NCI-H526 (cell line): Measurements from ENCODE around the gene GSX2.
A peak's percentile ranks its signal among the peaks of the same experiment; 100 is the strongest.
"Not testable (repeated sequence)": the region's sequence is repeated elsewhere in the genome, so short reads cannot be mapped to it uniquely, and the experiment has no call there.

Source experiments
- DNase-seq, 2 experiments: peaks; one replicate each; lab custom pipeline; 2025; lab: John Stamatoyannopoulos, UW

GSX2 gene

DNA sequence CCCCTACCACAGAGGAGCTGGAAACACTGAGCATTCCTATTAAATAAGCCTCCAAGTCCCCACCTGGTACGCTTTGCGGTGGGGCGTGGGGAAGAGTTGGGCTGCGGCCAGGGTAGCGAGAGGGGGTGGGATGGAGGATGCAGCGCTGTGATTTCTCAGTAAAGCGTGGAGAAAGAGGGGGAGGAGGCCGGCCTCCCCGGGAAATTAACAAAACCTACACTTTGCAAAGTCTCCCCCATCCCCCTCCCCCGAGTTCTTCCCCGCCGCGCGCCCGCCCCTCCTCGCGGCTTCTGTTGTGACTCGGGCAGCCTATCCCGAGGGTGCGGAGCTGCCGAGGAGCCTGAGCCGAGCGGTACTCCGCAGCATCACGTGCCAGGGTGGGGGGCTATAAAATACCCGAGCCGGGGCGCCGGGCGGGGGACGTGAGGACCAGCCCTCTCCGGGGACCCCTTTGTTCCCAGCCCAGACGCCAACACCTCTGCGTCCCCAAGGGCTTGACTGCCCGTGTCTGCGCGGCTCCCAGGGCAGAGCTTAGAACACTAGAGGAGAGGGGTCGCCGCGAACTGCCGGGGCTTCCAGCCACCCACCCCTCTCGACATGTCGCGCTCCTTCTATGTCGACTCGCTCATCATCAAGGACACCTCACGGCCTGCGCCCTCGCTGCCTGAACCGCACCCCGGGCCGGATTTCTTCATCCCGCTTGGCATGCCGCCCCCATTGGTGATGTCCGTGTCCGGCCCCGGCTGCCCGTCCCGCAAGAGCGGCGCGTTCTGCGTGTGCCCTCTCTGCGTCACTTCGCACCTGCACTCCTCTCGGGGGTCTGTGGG, at the start of gene GSX2:
Gene GSX2 (plus strand): TSS at position 416 of the 827 bp plus-strand sequence. CDS start 182 bp downstream, at position 598.
- peak in 1 of 2 experiments; percentile 53 for DNase-seq

DNA sequence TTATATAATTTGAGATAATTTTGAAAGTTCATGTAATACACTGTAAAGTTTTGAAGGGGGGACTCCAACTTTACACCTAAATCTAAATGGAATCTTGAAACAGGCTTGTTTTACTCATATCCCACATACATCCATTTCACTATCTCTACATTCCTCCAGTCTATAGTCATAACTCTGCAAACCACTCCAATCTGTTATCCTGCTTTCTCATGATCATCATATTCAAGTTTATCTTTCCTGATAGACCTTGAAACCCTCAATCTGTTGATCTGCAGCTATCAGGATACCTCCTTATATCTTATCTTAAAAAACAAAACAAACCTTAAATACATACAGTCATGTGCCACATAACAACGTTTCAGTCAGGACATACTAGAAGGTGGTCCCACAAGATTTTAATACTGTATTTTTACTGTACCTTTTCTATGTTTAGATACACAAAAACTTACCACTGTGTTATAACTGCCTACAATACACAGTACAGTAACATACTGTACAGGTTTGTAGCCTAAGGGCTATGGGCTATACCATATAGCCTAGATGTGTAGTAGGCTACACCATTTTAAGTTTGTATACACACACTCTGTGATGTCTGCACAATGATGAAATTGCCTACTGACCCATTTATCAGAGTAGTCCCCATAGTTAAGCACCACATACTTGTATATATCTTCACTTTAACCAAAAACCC, 49.6 kb upstream of the GSX2 start:
- no peak for DNase-seq

DNA sequence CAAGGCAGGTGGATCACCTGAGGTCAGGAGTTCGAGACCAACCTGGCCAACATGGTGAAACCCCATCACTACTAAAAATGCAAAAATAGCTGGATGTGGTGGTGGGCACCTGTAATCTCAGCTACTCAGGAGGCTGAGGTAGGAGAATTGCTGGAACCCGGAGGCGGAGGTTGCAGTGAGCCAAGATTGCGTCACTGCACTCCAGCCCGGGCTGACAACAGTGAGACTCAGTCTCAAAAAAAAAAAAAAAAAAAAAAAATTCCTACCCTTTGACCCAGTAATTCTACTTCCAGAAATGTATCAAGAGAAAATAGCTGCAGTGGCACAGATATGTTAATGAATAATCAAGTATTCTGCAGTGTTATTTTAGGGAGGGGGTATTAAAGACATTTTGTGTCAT, 46.6 kb upstream of the GSX2 start:
- not testable (repeated sequence) for DNase-seq

DNA sequence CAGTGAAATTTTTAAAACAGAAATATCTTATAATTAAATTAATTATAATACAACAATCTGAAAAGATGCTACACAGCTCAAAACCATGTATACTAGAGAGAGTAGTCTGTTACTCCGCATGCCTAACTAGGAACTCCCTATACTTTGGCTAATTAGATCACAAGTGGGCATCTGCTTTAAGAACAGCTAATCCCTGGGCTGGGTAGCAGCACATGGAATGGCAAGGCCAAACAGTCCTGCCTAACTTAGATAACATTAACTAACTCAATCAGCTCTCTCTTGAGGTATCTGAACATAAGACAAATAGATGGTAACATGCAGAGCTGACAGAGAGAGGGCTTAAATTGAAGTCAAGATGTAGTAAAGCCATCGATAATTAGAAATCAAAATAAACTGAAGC, 45.5 kb upstream of the GSX2 start:
- no peak for DNase-seq

DNA sequence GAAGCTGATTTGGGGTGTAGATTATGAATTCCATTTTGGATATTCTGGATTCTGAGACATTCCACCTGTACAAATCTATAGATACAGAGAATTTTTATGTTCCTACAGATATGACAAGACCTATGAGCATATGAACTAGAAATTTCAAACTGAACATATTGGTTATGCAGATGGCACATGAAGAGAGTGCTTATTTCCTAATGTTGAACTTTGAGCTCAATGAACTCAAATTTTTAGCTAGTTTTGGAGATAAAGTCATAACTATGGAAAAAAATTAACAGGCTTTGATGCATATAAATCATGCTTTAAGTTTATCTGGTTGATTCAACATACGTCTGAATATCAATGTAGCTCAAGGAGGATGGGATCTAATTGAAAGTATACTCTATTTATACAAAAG, 44.5 kb upstream of the GSX2 start:
- DNase-seq: no peak

DNA sequence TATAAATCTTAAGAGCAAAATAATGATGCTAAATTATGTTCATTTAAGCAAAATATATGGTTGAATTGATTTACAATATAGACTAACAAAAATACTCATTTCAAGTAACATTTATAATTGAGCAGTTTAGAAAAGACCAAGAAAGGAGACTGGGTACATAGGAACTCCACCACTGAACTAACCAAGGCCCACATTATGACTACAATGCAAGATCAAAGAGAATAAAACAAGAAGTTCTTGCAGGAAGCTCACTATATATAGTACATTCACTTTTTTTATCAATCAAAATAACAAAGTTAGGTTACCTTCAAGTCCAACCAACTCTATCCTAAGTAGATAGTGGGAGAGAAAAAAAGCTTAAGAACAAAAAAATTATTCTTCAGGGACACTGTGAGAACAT, 43.6 kb upstream of the GSX2 start:
- DNase-seq: no peak

DNA sequence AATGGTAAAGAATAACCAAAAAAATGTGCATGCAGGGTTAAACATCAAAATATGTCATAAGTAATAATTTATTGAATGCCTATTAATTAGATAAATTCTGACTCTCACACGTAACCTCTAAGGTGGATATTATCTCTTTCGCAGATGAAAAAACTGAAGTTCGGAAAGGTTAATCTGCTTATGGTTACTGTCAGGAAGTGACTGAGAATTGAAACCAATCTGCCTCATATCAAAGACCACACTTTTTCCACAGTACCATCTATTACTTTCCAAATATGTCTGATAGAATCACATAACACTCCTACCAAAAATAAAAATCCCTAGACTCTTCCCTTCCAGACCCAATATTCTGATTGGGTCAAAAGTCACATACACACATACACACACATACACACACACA, 41.8 kb upstream of the GSX2 start:
- DNase-seq: no peak

DNA sequence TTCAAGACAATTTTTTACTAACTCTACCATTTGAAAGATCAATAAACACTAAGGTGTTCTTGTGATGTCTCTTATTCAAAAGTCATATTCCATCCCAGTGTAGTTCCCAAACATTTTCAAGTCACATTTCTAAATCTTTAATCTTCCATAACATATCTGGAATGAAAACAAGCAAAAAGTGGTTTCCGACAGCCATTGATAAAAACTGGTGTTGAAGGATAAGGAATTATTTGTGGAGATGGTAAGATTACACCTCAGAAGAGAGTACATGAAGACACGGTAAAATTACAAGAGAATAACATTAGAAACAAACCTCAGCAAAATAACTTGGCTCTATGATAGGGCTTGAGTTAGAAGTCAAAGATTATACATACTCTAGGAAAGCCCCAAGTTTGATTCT, 39.8 kb upstream of the GSX2 start:
- no peak for DNase-seq

DNA sequence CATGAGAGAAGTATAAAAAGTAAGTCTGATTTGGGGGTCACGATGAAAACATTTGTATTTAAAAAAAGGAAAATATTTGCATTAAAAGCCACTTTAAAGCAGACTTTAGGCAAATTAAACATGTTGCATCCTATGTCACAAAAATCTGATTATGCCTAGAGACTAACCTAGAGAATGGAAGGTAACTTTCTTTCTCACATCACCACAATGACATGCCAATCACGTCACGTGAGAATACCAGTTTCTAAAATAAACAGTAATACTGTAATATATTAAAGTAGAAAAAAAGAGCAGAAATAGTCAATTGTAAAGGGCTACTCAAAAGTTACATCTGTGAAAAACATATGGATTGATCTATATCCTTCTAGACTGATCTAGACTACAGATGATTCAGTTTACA, 38.9 kb upstream of the GSX2 start:
- no peak for DNase-seq

DNA sequence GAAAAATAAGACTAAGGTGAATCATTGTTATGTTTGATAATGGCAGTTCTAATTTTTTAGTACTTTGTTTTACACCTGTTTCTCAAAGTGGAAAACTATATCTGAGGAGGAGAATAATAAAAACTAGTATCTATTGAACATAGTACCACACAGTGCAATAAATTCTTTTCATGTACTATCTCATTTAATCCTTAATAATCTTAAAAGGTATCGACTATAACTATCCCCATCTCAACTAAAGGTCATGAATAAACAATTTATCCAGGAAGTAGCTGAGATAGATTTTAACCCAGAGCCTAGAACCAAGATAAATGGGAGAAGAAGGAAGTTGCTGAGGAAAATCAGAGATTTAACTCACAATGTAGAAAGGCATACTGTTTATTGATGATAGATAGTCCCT, 38.1 kb upstream of the GSX2 start:
- no peak for DNase-seq

DNA sequence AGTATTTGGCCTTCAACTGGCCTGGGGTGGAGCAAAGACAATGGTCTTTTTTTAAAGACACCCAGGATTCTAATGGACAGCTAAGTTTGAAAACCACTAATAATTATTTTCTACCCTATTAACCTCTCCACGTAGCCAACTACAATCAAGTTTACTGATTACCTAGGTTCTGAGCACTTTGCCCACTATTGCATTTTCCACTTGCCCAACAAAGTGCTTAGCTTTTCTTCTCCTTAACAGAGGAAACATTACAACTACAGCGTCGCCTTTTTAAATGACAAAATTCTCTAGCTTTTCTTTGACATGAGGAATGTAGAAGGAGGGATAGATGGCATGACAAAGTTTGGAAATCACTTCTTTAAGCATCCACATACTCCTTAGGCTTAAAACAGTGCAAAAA, 37.6 kb upstream of the GSX2 start:
- no peak for DNase-seq

DNA sequence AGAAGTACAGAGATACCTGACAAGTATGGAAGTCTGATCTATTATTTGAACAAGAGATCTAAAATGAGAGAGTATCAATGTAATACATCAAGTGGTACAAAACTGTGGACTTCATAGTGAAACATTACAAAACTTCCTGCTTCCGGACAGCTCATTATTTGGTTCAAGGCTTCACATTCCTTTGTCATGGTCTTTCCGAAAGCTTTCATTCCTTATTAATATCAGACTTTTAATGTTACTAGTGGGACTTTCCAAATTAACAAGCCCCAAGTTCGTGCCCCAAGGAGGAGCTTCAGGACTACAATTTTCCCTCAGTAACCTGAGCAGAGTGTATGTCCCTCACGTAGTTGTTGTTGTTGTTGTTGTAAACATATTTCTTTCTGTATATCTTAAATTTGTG, 36.7 kb upstream of the GSX2 start:
- DNase-seq: no peak

DNA sequence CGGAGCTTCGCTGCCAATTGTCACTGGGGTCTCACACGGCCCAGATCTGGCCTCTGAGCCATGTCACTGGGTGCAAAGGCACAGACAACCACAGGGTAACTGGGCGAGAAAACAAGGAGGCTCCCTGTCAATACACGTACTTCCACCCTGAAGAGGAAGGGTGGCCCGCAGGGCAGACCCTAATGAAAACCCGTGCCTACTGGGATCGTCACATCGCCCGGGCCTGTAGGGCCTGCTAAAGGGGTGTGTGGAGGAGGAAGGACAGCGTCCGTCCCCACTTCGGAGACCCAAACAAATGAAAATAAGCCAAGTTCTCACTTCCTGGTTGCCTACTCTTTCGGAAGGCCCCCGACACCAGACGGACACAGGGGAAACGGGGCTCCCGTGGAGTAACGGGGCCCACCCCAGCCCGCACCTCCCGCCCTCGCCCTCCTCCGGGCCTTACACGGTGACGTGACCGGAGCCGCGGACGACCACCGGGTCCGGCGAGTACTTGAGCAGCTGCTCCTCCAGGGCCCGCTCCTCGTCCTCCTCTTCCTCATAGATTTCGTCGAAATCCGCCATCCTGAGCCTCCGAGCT, 36.1 kb upstream of the GSX2 start:
- DNase-seq: peak; percentile 25 to 57

DNA sequence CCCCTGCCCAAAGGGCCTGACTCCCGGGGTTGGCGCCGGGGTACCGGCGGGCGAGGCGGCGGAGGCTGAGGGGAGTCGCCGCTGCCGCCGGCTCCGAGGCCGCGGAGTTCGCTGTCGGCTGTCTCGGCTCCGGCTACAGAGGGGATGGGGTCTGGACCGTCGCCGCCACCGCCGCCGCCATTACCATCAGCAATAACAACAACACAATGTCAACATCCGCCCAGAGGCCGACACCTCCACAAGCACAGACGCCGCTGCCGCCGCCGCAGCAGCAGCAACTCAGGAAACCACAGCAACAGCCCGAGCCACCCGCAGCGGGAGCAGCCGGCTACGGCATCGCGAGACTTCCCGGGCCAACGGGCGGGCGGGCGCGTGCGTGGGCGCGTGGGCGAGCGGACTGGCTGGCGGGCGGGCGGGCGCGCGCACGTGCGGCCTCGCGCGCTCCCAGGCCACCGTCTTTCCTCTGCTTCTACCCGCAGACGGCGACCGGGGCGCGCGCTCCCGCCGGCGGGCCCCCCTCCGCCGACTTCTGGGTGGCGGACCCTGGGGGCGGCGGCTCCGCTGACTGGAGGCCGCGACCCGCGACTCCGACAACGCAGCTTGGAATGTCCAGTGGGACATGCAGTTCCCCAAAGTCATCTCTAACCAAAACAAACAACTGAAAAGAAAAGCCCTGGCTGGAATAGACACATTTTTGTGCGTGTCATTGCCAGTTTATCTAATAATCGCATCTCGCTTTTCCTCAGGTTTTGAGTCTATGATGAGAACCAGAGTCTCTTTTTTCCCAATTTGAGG, 35.4 kb upstream of the GSX2 start, which contains the start of gene CHIC2:
Gene CHIC2 (minus strand): TSS at position 289 of the 795 bp plus-strand sequence. CDS start 305 bp downstream, outside the sequence.
- peak; percentile 67 to 94 for DNase-seq

DNA sequence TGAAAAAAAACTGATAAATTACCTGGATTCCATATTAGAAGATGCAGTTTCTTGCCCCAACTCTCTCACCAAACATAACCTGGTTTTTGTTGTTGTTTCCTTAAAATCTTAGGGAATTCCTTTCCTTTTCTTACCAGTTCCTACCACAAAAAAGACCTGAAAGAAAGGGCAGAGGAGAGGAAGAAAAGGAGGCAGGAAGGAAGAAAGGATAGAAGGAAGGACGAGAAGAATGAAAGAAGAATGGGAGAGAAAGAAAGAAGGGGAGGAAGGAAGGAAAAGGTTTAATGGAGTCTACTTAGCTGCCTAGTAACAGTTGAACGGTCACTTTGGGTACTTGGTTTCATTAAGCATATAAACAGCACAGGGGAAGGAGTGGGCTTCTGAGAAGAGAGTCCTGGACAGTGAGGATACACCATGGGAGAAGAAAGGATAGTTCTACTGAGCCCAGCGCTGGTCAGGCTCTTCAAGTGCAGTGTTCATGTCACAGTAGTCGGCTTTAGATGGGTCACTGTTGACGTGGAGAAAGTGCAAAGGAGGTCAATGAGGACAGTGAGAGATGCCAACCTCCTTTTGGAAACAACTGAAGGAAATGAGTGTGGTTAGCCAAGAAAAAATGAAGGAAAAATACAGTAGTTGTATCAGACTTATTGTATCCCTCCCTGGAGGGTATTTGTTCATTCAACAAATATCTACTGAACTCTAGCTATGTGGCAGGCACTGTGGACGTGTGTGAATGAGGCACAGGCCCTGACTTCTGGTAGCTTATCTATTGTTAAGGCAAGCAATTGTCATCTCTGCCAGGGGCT, 34.5 kb upstream of the GSX2 start:
- DNase-seq: no peak

DNA sequence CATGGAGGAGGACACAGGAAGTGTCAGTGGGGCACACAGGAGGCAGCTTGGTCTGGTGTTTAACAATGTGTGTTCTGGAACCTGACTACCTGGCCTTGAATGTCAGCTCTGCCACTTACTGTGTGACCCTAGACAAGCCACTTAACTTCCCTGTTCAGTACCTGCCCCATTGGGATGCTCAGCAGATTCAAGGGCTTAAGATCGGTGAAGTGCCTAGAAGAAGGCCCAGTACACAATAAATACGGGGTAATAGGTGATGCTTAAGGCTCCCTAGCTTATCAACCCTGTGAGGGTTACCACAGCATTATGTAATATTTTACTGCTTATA, 33.9 kb upstream of the GSX2 start:
- DNase-seq: no peak

DNA sequence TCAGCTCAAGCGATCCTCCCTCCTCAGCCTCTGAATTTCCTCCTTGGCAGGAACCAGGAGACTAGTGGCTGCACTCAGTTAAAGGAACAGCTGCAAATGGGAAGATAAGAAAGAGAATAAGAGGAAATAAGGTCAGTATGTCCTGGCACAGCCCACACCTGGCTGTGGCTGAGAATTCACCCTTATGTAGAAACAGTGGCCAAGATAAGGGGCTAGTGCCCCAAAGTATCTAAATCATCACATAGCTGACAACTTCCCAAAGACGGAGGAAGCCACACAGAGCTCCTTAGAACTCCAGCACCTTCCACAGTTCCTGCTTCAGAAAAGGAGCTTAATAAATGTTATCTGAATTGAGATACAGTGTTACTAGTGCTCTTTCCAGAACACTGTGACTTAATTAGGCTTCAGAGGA, 33.2 kb upstream of the GSX2 start:
- no peak for DNase-seq

DNA sequence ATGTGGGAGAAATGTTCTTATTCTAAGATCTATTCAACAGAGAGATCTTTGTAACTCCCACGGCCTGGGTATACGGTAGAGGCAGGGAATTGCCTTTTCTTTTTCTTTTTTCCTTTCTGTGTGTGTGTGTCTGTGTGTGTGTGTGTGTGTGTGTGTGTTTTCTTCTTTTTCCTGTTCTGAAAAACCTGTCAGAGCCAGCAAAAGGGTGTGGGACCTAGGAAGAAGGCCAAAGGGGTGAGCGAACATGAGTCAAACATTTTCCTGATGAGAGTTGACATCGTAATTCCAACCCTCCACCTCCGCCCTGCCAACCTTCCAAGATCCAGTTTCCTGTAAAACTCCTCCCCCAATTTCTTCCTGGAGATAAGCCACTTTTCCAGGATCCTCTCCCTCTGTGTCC, 32.8 kb upstream of the GSX2 start:
- no peak for DNase-seq

DNA sequence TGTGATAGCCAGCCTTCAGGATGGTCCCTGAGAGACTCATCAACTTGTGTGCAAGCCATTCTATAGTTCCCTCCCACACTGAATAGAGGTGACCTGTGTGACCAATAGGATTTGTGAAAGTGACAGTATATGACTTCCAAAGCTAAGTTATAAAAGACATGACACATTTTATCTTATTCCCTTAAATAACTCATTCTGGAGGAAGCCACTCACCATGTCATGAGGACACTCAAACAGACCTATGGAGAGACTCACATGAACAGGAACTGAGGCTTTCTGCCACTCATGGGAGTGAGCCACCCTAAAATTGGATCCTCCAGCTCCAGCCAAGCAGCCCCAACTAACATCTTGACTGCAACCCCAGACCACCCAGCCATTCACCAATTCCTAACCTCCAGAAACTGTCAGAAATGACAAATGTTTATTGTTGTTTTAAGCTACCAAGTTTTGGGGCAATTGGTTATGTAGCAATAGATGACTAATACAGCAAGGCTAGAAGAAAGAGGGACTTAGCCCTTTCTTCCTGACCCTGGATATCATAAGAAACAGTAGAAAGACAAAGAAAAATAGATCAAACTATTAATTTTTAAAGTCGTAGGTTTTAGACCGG, 26.6 kb upstream of the GSX2 start:
- no peak for DNase-seq

DNA sequence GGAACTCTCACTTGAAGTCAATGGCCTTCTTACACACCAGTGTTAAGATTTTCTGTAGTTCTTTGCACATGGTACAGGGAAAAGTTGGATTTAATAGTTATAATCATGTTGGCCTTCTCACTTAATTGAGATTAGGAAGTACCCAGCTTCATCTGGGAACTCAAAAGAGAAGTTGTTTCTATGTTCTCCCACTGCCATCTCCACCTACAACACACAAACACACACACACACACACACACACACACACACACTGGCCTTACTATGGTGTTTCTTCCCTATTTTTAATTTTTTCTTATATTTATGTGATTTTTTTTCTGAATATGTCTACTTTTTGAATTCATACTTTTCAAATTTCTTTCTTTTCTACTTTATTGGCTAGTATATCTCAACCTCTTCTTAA, 25.6 kb upstream of the GSX2 start:
- DNase-seq: no peak

DNA sequence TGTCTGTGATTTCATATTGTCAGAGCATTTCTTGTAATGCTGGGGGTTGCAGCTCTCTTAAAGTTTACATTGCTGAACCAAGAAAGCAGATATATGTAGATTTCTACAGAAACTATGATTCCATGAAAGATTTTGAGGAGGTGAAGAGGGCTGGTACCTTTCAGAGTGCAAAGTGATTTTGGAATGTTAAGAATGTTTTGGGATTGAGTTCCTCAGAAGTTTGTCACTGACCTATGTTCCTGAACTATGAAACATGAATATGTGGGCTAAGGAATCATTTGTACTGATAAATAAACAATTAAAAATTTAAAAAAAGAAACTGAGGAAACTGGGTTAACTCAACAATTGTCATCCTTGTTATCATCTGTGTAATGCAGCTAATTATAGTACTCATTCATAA, 23.3 kb upstream of the GSX2 start:
- no peak for DNase-seq
